ELF-1 (cell line): Measurements from ENCODE around the gene PDHX.
A peak's percentile ranks its signal among the peaks of the same experiment; 100 is the strongest.
"Not testable (repeated sequence)": the region's sequence is repeated elsewhere in the genome, so short reads cannot be mapped to it uniquely, and the experiment has no call there.

Experiments used
- DNase-seq: peaks from one replicate; pipeline ENCODE4 v3.0.0-alpha.2; 2016; ENCODE audit warnings: low read depth, low spot score

PDHX gene

GRCh38 chr11:34916015-34916842 is at the start of gene PDHX, which contains the start of gene APIP:
Gene PDHX, plus strand, starts transcription at chr11:34916618. Its CDS starts 38 bp downstream, at chr11:34916656.
Gene APIP, minus strand, starts transcription at chr11:34916379. Its CDS starts 95 bp downstream, at chr11:34916284.
- peak; percentile 98 for DNase-seq

GRCh38 chr11:34869425-34869824 is 47.0 kb upstream of the PDHX start:
- DNase-seq, result peak; percentile 25

- no peak for DNase-seq
Measured at GRCh38 chr11:34870548-34871196, 45.7 kb upstream of the PDHX start.

GRCh38 chr11:34874202-34874601 is 42.2 kb upstream of the PDHX start:
- DNase-seq, result no peak

GRCh38 chr11:34877375-34877975 is 38.9 kb upstream of the PDHX start:
- DNase-seq, result no peak

GRCh38 chr11:34881900-34882299 is 34.5 kb upstream of the PDHX start:
- DNase-seq, result no peak

- DNase-seq, result no peak
Measured at GRCh38 chr11:34886609-34887008, 29.8 kb upstream of the PDHX start.

GRCh38 chr11:34887260-34887659 is 29.2 kb upstream of the PDHX start:
- DNase-seq, result no peak

- DNase-seq, result no peak
Measured at GRCh38 chr11:34890089-34890488, 26.3 kb upstream of the PDHX start.

GRCh38 chr11:34890812-34891211 is 25.6 kb upstream of the PDHX start:
- DNase-seq, result no peak

- DNase-seq, result no peak
Measured at GRCh38 chr11:34891611-34892010, 24.8 kb upstream of the PDHX start.

GRCh38 chr11:34893416-34893815 is 23.0 kb upstream of the PDHX start:
- DNase-seq, result no peak

- DNase-seq, result not testable (repeated sequence)
Measured at GRCh38 chr11:34896191-34896590, 20.2 kb upstream of the PDHX start.

GRCh38 chr11:34897171-34897870 is 19.1 kb upstream of the PDHX start:
- no peak for DNase-seq

- no peak for DNase-seq
Measured at GRCh38 chr11:34898474-34898873, 17.9 kb upstream of the PDHX start.

- no peak for DNase-seq
Measured at GRCh38 chr11:34899633-34900016, 16.8 kb upstream of the PDHX start.

- DNase-seq, result no peak
Measured at GRCh38 chr11:34904421-34904955, 11.9 kb upstream of the PDHX start.

GRCh38 chr11:34905666-34906065 is 10.8 kb upstream of the PDHX start:
- DNase-seq, result no peak

GRCh38 chr11:34907934-34908593 is 8.4 kb upstream of the PDHX start:
- DNase-seq, result no peak

GRCh38 chr11:34909415-34909814 is 7.0 kb upstream of the PDHX start:
- no peak for DNase-seq

- DNase-seq, result no peak
Measured at GRCh38 chr11:34909955-34910354, 6.5 kb upstream of the PDHX start.
